ENCODE measurements around the gene ALKAL2.

Gene ALKAL2

DNA sequence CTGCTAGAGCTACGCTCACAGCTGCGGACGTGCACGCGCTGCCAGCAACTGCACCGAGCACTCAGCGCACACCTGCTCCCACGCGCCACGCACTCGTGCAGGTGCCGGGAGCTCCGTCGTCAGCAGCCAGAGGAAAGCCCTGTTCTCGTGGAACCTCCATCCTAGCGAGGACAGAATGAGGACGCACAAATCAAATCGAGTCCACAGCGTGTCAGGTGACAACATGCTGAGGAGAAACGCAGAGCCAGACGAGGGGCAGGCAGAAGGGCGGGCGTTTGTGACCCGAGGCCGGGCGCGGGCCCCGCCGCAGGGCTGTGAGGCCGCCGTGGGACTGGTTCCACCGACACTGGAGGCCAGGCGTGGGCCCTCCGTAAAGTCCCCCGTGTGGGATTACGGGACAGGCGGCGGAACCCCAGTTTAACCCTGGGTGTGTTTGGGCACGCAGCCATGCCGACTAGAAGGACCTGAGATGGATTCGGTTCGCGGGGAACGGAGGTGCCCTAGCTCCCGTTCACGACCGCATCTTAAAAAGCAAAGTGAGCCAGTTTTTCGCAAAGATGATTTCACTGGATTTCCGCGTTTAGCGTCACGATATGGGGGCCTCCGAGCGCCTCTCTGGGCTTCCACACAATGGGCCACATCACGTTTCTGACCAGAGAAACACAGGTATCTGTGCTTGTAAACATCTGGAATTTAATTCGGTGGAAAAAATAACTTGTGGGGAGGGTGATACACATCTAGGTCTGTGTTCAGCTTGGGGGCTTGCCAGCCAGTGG lies 26.9 kb upstream of the ALKAL2 start:
- TF ChIP-seq TAF1 (IDR thresholded peaks at IDR 0.05; ENCODE audit: low read depth) (no peak), EP300 (IDR thresholded peaks at IDR 0.05; ENCODE audit: borderline replicate concordance) (no peak), MAX (IDR thresholded peaks at IDR 0.05) (no peak), ZBTB7A (IDR thresholded peaks at IDR 0.05; ENCODE audit: low read depth) (no peak), NFIC (IDR thresholded peaks at IDR 0.05) (no peak), EGR1 (IDR thresholded peaks at IDR 0.05) (no peak), RAD21 (IDR thresholded peaks at IDR 0.05; ENCODE audit: low read depth) (no peak), YY1 (IDR thresholded peaks at IDR 0.05; ENCODE audit: low read depth) (no peak), CEBPB (IDR thresholded peaks at IDR 0.05) (no peak), TEAD4 (IDR thresholded peaks at IDR 0.05) (no peak), CREB1 (IDR thresholded peaks at IDR 0.05; ENCODE audit: low read depth) (no peak), TCF12 (IDR thresholded peaks at IDR 0.05; ENCODE audit: low read depth) (no peak), FOXM1 (IDR thresholded peaks at IDR 0.05; ENCODE audit: borderline replicate concordance, low read depth) (no peak)
- TF ChIP-seq, protein P1, sequence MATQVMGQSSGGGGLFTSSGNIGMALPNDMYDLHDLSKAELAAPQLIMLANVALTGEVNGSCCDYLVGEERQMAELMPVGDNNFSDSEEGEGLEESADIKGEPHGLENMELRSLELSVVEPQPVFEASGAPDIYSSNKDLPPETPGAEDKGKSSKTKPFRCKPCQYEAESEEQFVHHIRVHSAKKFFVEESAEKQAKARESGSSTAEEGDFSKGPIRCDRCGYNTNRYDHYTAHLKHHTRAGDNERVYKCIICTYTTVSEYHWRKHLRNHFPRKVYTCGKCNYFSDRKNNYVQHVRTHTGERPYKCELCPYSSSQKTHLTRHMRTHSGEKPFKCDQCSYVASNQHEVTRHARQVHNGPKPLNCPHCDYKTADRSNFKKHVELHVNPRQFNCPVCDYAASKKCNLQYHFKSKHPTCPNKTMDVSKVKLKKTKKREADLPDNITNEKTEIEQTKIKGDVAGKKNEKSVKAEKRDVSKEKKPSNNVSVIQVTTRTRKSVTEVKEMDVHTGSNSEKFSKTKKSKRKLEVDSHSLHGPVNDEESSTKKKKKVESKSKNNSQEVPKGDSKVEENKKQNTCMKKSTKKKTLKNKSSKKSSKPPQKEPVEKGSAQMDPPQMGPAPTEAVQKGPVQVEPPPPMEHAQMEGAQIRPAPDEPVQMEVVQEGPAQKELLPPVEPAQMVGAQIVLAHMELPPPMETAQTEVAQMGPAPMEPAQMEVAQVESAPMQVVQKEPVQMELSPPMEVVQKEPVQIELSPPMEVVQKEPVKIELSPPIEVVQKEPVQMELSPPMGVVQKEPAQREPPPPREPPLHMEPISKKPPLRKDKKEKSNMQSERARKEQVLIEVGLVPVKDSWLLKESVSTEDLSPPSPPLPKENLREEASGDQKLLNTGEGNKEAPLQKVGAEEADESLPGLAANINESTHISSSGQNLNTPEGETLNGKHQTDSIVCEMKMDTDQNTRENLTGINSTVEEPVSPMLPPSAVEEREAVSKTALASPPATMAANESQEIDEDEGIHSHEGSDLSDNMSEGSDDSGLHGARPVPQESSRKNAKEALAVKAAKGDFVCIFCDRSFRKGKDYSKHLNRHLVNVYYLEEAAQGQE (IDR thresholded peaks at IDR 0.05; ENCODE audit: low read depth), result no peak
- TF ChIP-seq, protein P2, sequence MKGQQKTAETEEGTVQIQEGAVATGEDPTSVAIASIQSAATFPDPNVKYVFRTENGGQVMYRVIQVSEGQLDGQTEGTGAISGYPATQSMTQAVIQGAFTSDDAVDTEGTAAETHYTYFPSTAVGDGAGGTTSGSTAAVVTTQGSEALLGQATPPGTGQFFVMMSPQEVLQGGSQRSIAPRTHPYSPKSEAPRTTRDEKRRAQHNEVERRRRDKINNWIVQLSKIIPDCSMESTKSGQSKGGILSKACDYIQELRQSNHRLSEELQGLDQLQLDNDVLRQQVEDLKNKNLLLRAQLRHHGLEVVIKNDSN (IDR thresholded peaks at IDR 0.05), result no peak

DNA sequence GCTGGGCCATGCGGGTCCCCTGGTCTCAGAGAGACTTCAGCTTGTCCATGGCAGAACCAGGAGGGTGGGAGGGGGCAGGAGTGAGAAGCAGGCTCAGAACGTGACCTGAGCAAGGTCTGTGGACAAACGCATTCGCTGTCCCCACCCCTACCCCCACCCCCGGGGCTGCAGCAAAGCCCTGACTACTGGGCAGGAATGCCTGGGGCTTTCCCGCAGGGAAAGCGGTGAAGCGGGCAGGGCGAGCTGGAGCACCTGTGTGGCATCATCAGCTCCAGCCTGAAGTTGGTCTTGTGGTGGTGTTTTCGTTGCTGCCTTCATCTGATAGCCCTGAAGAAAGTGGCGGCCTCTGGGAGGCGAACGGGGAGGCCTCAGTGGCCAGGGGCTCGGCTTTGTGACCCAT lies 26.1 kb upstream of the ALKAL2 start:
- TF ChIP-seq, protein P2 (IDR thresholded peaks at IDR 0.05), result no peak
- no peak for TF ChIP-seq EP300 (IDR thresholded peaks at IDR 0.05; ENCODE audit: borderline replicate concordance)
- no peak for TF ChIP-seq NFIC (IDR thresholded peaks at IDR 0.05)
- no peak for TF ChIP-seq CEBPB (IDR thresholded peaks at IDR 0.05)
- no peak for TF ChIP-seq TAF1 (IDR thresholded peaks at IDR 0.05; ENCODE audit: low read depth)
- TF ChIP-seq TEAD4 (IDR thresholded peaks at IDR 0.05), result no peak
- no peak for TF ChIP-seq TCF12 (IDR thresholded peaks at IDR 0.05; ENCODE audit: low read depth)
- TF ChIP-seq FOXM1 (IDR thresholded peaks at IDR 0.05; ENCODE audit: borderline replicate concordance, low read depth), result no peak
- TF ChIP-seq MAX (IDR thresholded peaks at IDR 0.05), result no peak
- TF ChIP-seq CREB1 (IDR thresholded peaks at IDR 0.05; ENCODE audit: low read depth), result no peak
- TF ChIP-seq EGR1 (IDR thresholded peaks at IDR 0.05), result no peak
- TF ChIP-seq YY1 (IDR thresholded peaks at IDR 0.05; ENCODE audit: low read depth), result no peak
- no peak for TF ChIP-seq RAD21 (IDR thresholded peaks at IDR 0.05; ENCODE audit: low read depth)
- no peak for TF ChIP-seq ZBTB7A (IDR thresholded peaks at IDR 0.05; ENCODE audit: low read depth)
- TF ChIP-seq, protein P1 (IDR thresholded peaks at IDR 0.05; ENCODE audit: low read depth), result no peak

- TF ChIP-seq CREB1 (IDR thresholded peaks at IDR 0.05; ENCODE audit: low read depth) (no peak), RAD21 (IDR thresholded peaks at IDR 0.05; ENCODE audit: low read depth) (no peak), NFIC (IDR thresholded peaks at IDR 0.05) (no peak), TAF1 (IDR thresholded peaks at IDR 0.05; ENCODE audit: low read depth) (no peak), TEAD4 (IDR thresholded peaks at IDR 0.05) (no peak), CEBPB (IDR thresholded peaks at IDR 0.05) (no peak), EGR1 (IDR thresholded peaks at IDR 0.05) (no peak), TCF12 (IDR thresholded peaks at IDR 0.05; ENCODE audit: low read depth) (no peak), ZBTB7A (IDR thresholded peaks at IDR 0.05; ENCODE audit: low read depth) (no peak), YY1 (IDR thresholded peaks at IDR 0.05; ENCODE audit: low read depth) (no peak)
These were observed 23.1 kb upstream of the ALKAL2 start for GRCh38 chr2:310994-311393.

DNA sequence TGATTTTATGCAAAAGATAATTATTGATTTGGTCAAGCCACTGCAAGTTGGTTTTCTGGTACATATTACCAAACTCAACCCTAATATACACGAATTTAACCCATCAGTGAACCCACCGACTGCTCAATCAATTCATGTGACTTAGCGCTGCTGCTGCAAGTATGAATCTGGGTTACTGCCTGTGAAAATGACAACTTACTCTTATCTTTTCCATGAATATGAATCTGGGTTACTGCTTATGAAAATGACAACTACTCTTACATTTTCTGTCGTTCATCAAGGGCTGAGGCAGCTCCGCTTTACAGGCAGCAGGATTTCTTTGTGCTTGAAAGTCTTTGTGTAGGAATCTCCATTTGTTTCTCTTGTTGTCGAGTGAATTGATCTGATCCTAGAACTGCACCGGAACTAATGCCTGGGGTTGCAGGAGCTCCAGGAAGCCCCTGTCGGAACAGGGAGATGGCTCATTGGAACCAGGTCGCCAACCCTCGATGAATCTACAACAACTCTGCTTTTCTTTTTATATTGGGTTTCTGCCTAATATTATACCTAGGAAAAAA lies 22.1 kb upstream of the ALKAL2 start:
- TF ChIP-seq MAX (IDR thresholded peaks at IDR 0.05) (no peak), ZBTB7A (IDR thresholded peaks at IDR 0.05; ENCODE audit: low read depth) (no peak), FOXM1 (IDR thresholded peaks at IDR 0.05; ENCODE audit: borderline replicate concordance, low read depth) (no peak), CREB1 (IDR thresholded peaks at IDR 0.05; ENCODE audit: low read depth) (no peak), YY1 (IDR thresholded peaks at IDR 0.05; ENCODE audit: low read depth) (no peak), CEBPB (IDR thresholded peaks at IDR 0.05) (no peak), TAF1 (IDR thresholded peaks at IDR 0.05; ENCODE audit: low read depth) (no peak), EGR1 (IDR thresholded peaks at IDR 0.05) (no peak), RAD21 (IDR thresholded peaks at IDR 0.05; ENCODE audit: low read depth) (no peak), TEAD4 (IDR thresholded peaks at IDR 0.05) (no peak), EP300 (IDR thresholded peaks at IDR 0.05; ENCODE audit: borderline replicate concordance) (no peak), TCF12 (IDR thresholded peaks at IDR 0.05; ENCODE audit: low read depth) (no peak), NFIC (IDR thresholded peaks at IDR 0.05) (no peak)
- TF ChIP-seq, protein P2 (IDR thresholded peaks at IDR 0.05), result no peak
- TF ChIP-seq, protein P1 (IDR thresholded peaks at IDR 0.05; ENCODE audit: low read depth), result no peak

All from Ishikawa (cell line).